GM12878 (cell line): ENCODE measurements around the gene C1R. TPM values are rescaled to one million over a fixed set of nuclear protein-coding genes. Genes with fewer than 3 reads are reported as not detected.

Experiments used
- ATAC-seq: fragments of 200-7000 bp; cut with Tn5 transposase; 3 replicates; pipeline ENCODE4 v1.9.1; 2020; ENCODE audit warnings: mild to moderate bottlenecking, moderate library complexity
- BruUV-seq: library from RNA; stranded (reverse); fragments of 400-500 nt; replicated peaks from 2 replicates; lab custom pipeline; 2021; lab: Mats Ljungman, UMichigan
- CTCF ChIA-PET: fragments of 300-600 bp; sonication (Branson Sonifier 250); formaldehyde crosslinking; extraction: SDS; loops from one replicate; lab custom pipeline; 2021; ENCODE audit warnings: inconsistent platforms; lab: Yijun Ruan, JAX
- POLR2A ChIA-PET: fragments of 350-600 bp; formaldehyde crosslinking; extraction: SDS; loops from one replicate; lab custom pipeline; 2021; ENCODE audit warnings: inconsistent platforms; lab: Charles Lee
- RAD21 ChIA-PET: fragments of 300-600 bp; sonication (Branson Sonifier 250); formaldehyde crosslinking; loops from one replicate; lab custom pipeline; 2023; ENCODE audit warnings: antibody characterized with exemption; ENCODE audit not compliant: unreplicated experiment; lab: Charles Lee
- SMC1A ChIA-PET: fragments of 300-600 bp; sonication (Branson Sonifier 250); formaldehyde crosslinking; loops from one replicate; lab custom pipeline; 2023; ENCODE audit not compliant: unreplicated experiment, uncharacterized antibody; lab: Charles Lee
- DNase-seq: peaks from one replicate; pipeline ENCODE4 v3.0.0-alpha.2; 2011; ENCODE audit warnings: low read depth, low spot score
- FAIRE-seq: peaks from 3 replicates; lab custom pipeline; 2011; peaks lifted over from hg19 to GRCh38; lab: Jason Lieb, UNC
- H2AFZ ChIP-seq: 2 replicates; pipeline ENCODE4 v1.6.0; 2011; ENCODE audit warnings: low read depth, low read length, control low read depth; ENCODE audit not compliant: control insufficient read depth
- H3K27ac ChIP-seq: 2 replicates; pipeline ENCODE4 v1.5.1; 2011; ENCODE audit warnings: control low read depth; ENCODE audit not compliant: control insufficient read depth, insufficient read depth
- H3K27me3 ChIP-seq, 2 experiments: replicated peaks in 1 of 2; 2 replicates each; pipeline versions ENCODE4 v1.6.0 to v1.6.1; 2011; ENCODE audit warnings: low read length in 1 of 2; ENCODE audit not compliant: control insufficient read depth in 2 of 2, insufficient read depth in 2 of 2
- H3K36me3 ChIP-seq, 2 experiments: 2 replicates each; pipeline ENCODE4 v1.5.1; 2011; ENCODE audit warnings: low read length in 1 of 2; ENCODE audit not compliant: control insufficient read depth in 2 of 2, insufficient read depth in 2 of 2
- H3K4me1 ChIP-seq: 2 replicates; pipeline ENCODE4 v1.6.1; 2011; ENCODE audit warnings: mild to moderate bottlenecking, low read length, moderate library complexity, mixed read lengths; ENCODE audit not compliant: control insufficient read depth, insufficient read depth
- H3K4me2 ChIP-seq: 2 replicates; pipeline ENCODE4 v1.6.0; 2011; ENCODE audit warnings: control low read depth; ENCODE audit not compliant: control insufficient read depth, insufficient read depth
- H3K4me3 ChIP-seq: fragments of 200-600 bp; sonication (generic); 2 replicates; pipeline ENCODE4 v1.5.1; 2016
- H3K79me2 ChIP-seq: 2 replicates; pipeline ENCODE4 v1.6.0; 2011; ENCODE audit warnings: low read length; ENCODE audit not compliant: control insufficient read depth, insufficient read depth
- H3K9ac ChIP-seq: 2 replicates; pipeline ENCODE4 v1.8.0; 2011; ENCODE audit warnings: low read length, control low read depth, mixed read lengths; ENCODE audit not compliant: control insufficient read depth, insufficient read depth
- H3K9me3 ChIP-seq: replicated peaks from 3 replicates; pipeline ENCODE4 v1.5.1; 2011; ENCODE audit warnings: mild to moderate bottlenecking, low read length; ENCODE audit not compliant: control insufficient read depth, insufficient read depth
- H4K20me1 ChIP-seq: 2 replicates; pipeline ENCODE4 v1.6.0; 2011; ENCODE audit not compliant: control insufficient read depth, insufficient read depth
- ATF7 ChIP-seq: fragments of 450-650 bp; IDR thresholded peaks from 2 replicates; pipeline ENCODE4 v1.6.1; 2016; ENCODE audit warnings: low read depth, mild to moderate bottlenecking
- BCL3 ChIP-seq: IDR thresholded peaks from 2 replicates; pipeline ENCODE4 v1.6.1; 2011; ENCODE audit warnings: borderline replicate concordance, low read depth, mild to moderate bottlenecking, moderate library complexity, low read length; ENCODE audit not compliant: insufficient read depth, poor library complexity, severe bottlenecking
- BHLHE40 ChIP-seq, 2 experiments: fragments of 450-650 bp in 1 of 2; IDR thresholded peaks; 2 replicates each; pipeline ENCODE4 v1.6.1; 2011 to 2017; ENCODE audit warnings: low read depth in 2 of 2, borderline replicate concordance in 1 of 2, improper control_type of control experiment in 1 of 2, low read length in 1 of 2, mild to moderate bottlenecking in 1 of 2
- BRCA1 ChIP-seq: IDR thresholded peaks from 2 replicates; pipeline ENCODE4 v1.6.1; 2011; ENCODE audit warnings: low read depth, low read length, improper control_type of control experiment
- HSF1 ChIP-seq: fragments of 150-350 bp; IDR thresholded peaks from 2 replicates; pipeline ENCODE4 v1.6.1; 2014; ENCODE audit warnings: mild to moderate bottlenecking, low read depth, low read length
- NFXL1 ChIP-seq: fragments of 450-650 bp; IDR thresholded peaks from 2 replicates; pipeline ENCODE4 v1.6.1; 2017; ENCODE audit warnings: antibody characterized with exemption, mild to moderate bottlenecking, borderline replicate concordance
- NR2C2 ChIP-seq: IDR thresholded peaks from 2 replicates; pipeline ENCODE4 v1.6.1; 2011; ENCODE audit warnings: borderline replicate concordance, low read depth; ENCODE audit not compliant: control insufficient read depth, insufficient read length
- PBX3 ChIP-seq: IDR thresholded peaks from 2 replicates; pipeline ENCODE4 v1.6.1; 2011; ENCODE audit warnings: mild to moderate bottlenecking, low read depth, low read length, moderate library complexity; ENCODE audit not compliant: insufficient replicate concordance
- USF1 ChIP-seq: IDR thresholded peaks from 2 replicates; pipeline ENCODE4 v1.6.1; 2011; ENCODE audit warnings: borderline replicate concordance, low read depth, mild to moderate bottlenecking, moderate library complexity, mixed read lengths, low read length; ENCODE audit not compliant: insufficient read depth; ENCODE audit errors: extremely low read length
- ZBTB11 ChIP-seq: fragments of 450-650 bp; formaldehyde crosslinking; IDR thresholded peaks from 2 replicates; pipeline ENCODE4 v1.5.0; 2022; ENCODE audit warnings: mild to moderate bottlenecking, missing genetic modification characterization
- WGBS: methylation state at CpG from one replicate; pipeline ENCODE4 v1.1.6; 2016; ENCODE audit warnings: low lambda C conversion rate; ENCODE audit not compliant: insufficient replicate concordance, insufficient coverage; ENCODE audit errors: missing lambda C conversion rate; 5-methylcytosine and 5-hydroxymethylcytosine counted together
- in situ Hi-C: fragments of 300-500 bp; cut with MboI; formaldehyde crosslinking; loops from 9 replicates; pipeline ENCODE4 v1.14.3; 2018; ENCODE audit warnings: mixed read lengths
- intact Hi-C: fragments of 100-400 bp; cut with micrococcal nuclease; formaldehyde crosslinking; loops from one replicate; pipeline ENCODE4 v1.14.2; 2022; ENCODE audit not compliant: unreplicated experiment
- polyA plus RNA-seq, 11 experiments: library from polyadenylated mRNA; depleted of rRNA in 4 of 11; unstranded in 6 of 11; stranded (reverse) in 5 of 11; fragments of >200 nt; fragmentation: Nextera tagmentation in 4 of 11; fragmentation: Illumina TruSeq in 1 of 11; extraction: Ambion mirVana in 4 of 11; extraction: Trizol in 1 of 11; gene quantifications; 1 replicate in 1 of 11; 2 replicates in 10 of 11; pipeline versions ENCODE4 v1.2.1 to v1.2.3, GENCODE V29; 2011 to 2016; ENCODE audit warnings: inconsistent platforms in 2 of 11, missing spikeins in 2 of 11, low read depth in 1 of 11
- total RNA-seq, 4 experiments: library from RNA; depleted of rRNA in 3 of 4; stranded (reverse); fragments of >200 nt in 3 of 4; fragmentation: Illumina TruSeq in 1 of 4; extraction: Trizol in 1 of 4; gene quantifications; 2 replicates each; pipeline versions ENCODE4 v1.2.1 to v1.2.3, GENCODE V29; 2013 to 2021

C1R gene
- total and polyA plus RNA-seq, 10 of the 15 experiments (the other 5 are each of a cell fraction or from before 2014, with no cell fraction given), result 0.31 to 1.9 (median 0.96) TPM; not detected in 1

- TF ChIP-seq ZBTB11, result no peak
- no peak for TF ChIP-seq PBX3
- no peak for TF ChIP-seq BCL3
- TF ChIP-seq NFXL1, result no peak
- TF ChIP-seq ATF7, result no peak
- TF ChIP-seq BHLHE40 (IDR thresholded peaks at IDR 0.05; ENCODE audit: borderline replicate concordance in 1 of 2, low read depth in 2 of 2, low read length in 1 of 2), result no peak
- TF ChIP-seq BRCA1, result no peak
- no peak for TF ChIP-seq USF1
- no peak for TF ChIP-seq HSF1
- TF ChIP-seq NR2C2, result no peak
- 96% methylated on average over 3 of the region's 4 CpGs for WGBS
- Histone ChIP-seq H3K4me3 (no peak overlapping the region), H3K4me1 (no peaks in the 10 kb centered on the region), H4K20me1 (no peaks in the 10 kb centered on the region), H3K27me3 (no peaks in the 10 kb centered on the region), H3K36me3 (0 out of 4 replicates have a peak, but pooled peaks cover 0 to 3% of the 10 kb centered on the region in 2 experiments), H3K79me2 (no peaks in the 10 kb centered on the region), H2AFZ (no peak overlapping the region), H3K4me2 (no peak overlapping the region), H3K9ac (no peak overlapping the region), H3K27ac (no peak overlapping the region), H3K9me3 (peaks cover 3% of the 10 kb centered on the region; the same call in 2 of the 3 replicates)
- no peak for DNase-seq
- in situ Hi-C loops (no loop called here), intact Hi-C loops (no loop called here)
- BruUV-seq, result no TSS peak
- CTCF ChIA-PET, result no interaction called here
- SMC1A ChIA-PET, result interaction anchor here (1.0 kb wide), 1 partner anchor 12 kb away, joined by 4 read pairs; no protein-coding TSS in a partner anchor
- RAD21 ChIA-PET, result no interaction called here
- POLR2A ChIA-PET, result no interaction called here
- no peak for FAIRE-seq
- ATAC-seq, result no peak
Measured at GRCh38 chr12:7101047-7101693, 8.9 kb upstream of the C1R start.
